ENCODE results near the gene PHEX.

PHEX gene

GRCh38 chrX:22012051-22012450, 20.1 kb upstream of the PHEX start:
- ATAC-seq (ENCODE audit: insufficient read depth, low read depth), result no peak
- Histone ChIP-seq H3K4me2 (ENCODE audit: insufficient read depth, low read length) (no peak overlapping the region), H3K9me3 (ENCODE audit: insufficient read depth, low read length, severe bottlenecking) (no peaks in the 10 kb centered on the region), H3K27ac (ENCODE audit: low read length) (no peak overlapping the region), H4K20me1 (ENCODE audit: insufficient read depth, low read length) (no peaks in the 10 kb centered on the region), H3K9ac (ENCODE audit: low read depth, low read length) (no peak overlapping the region), H3K36me3 (ENCODE audit: insufficient read depth, low read length) (no peaks in the 10 kb centered on the region), H3K4me1 (ENCODE audit: insufficient read depth, low read length) (no peaks in the 10 kb centered on the region), H3K4me3 (ENCODE audit: low read depth in 1 of 2, low read length in 2 of 2) (no peak overlapping the region), H3K79me2 (ENCODE audit: insufficient read depth, low read length) (no peaks in the 10 kb centered on the region), H3K27me3 (ENCODE audit: insufficient read depth, low read length, poor library complexity) (no peaks in the 10 kb centered on the region), H2AFZ (ENCODE audit: low read depth, low read length) (no peak overlapping the region)
- DNase-seq, result no peak
- TF ChIP-seq EZH2 (IDR thresholded peaks at IDR 0.05; ENCODE audit: borderline replicate concordance, low read depth, low read length, severe bottlenecking), result no peak
- TF ChIP-seq, protein P1, sequence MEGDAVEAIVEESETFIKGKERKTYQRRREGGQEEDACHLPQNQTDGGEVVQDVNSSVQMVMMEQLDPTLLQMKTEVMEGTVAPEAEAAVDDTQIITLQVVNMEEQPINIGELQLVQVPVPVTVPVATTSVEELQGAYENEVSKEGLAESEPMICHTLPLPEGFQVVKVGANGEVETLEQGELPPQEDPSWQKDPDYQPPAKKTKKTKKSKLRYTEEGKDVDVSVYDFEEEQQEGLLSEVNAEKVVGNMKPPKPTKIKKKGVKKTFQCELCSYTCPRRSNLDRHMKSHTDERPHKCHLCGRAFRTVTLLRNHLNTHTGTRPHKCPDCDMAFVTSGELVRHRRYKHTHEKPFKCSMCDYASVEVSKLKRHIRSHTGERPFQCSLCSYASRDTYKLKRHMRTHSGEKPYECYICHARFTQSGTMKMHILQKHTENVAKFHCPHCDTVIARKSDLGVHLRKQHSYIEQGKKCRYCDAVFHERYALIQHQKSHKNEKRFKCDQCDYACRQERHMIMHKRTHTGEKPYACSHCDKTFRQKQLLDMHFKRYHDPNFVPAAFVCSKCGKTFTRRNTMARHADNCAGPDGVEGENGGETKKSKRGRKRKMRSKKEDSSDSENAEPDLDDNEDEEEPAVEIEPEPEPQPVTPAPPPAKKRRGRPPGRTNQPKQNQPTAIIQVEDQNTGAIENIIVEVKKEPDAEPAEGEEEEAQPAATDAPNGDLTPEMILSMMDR (IDR thresholded peaks at IDR 0.05; ENCODE audit: borderline replicate concordance, extremely low read depth, low read length, poor library complexity, severe bottlenecking), result no peak

DNA sequence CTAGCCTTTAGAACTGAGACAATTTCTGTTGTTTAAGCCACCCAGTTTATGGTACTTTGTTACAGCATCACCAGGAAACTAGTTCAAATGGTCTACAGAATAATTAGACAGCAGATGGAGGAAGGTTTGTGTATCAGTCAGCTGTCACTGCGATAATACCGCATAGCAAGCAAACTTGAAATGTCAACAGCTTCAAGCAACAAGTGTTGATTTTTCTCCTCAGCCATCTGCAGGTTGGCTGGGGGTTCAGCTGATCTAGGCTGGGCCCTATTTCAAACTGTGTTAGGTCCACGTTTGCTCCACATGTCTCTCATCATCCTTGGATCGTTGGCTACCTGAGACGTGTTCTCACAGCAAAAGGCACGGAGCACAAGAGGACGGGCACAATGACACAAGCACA, 19.2 kb upstream of the PHEX start:
- no peaks in the 10 kb centered on the region for H3K79me2 ChIP-seq (ENCODE audit: insufficient read depth, low read length)

DNA sequence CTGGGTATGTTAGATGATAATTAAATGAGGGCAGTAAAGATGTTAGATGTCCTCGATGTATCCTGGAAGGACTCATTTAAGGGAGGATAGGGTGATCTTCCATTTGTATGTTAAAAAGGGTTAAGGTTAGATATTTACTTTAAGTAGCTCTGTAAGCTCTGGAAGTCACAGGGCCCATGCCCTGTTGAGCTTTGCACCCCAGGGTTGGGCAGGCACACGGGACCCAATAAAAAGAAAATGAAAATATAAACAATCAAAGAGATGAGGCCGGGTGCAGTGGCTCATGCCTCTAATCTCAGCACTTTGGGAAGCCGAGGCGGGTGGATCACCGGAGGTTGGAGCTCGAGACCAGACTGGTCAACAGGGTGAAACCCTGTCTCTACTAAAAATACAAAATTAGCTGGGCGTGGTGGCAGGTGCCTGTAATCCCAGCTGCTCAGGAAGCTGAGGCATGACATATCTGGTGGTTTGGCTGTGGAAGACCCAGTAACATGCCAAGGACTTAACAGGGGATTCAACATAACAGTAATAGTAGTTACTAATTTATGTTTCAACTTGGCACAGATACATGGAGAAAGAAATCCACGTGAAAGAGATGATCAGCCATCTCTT, 16.9 kb upstream of the PHEX start:
- no peak overlapping the region for H2AFZ ChIP-seq (ENCODE audit: low read depth, low read length)
- no peak overlapping the region for H3K9ac ChIP-seq (ENCODE audit: low read depth, low read length)
- H3K4me3 ChIP-seq (ENCODE audit: low read depth in 1 of 2, low read length in 2 of 2), result no peak overlapping the region
- no peak overlapping the region for H3K27ac ChIP-seq (ENCODE audit: low read length)
- H3K4me2 ChIP-seq (ENCODE audit: insufficient read depth, low read length), result no peak overlapping the region
- H4K20me1 ChIP-seq (ENCODE audit: insufficient read depth, low read length), result no peaks in the 10 kb centered on the region
- TF ChIP-seq EZH2 (IDR thresholded peaks at IDR 0.05; ENCODE audit: borderline replicate concordance, low read depth, low read length, severe bottlenecking), result no peak
- TF ChIP-seq, protein P1 (IDR thresholded peaks at IDR 0.05; ENCODE audit: borderline replicate concordance, extremely low read depth, low read length, poor library complexity, severe bottlenecking), result no peak
- no peaks in the 10 kb centered on the region for H3K79me2 ChIP-seq (ENCODE audit: insufficient read depth, low read length)
- no peaks in the 10 kb centered on the region for H3K36me3 ChIP-seq (ENCODE audit: insufficient read depth, low read length)
- no peaks in the 10 kb centered on the region for H3K27me3 ChIP-seq (ENCODE audit: insufficient read depth, low read length, poor library complexity)
- DNase-seq (no peak), ATAC-seq (ENCODE audit: insufficient read depth, low read depth) (no peak)
- H3K4me1 ChIP-seq (ENCODE audit: insufficient read depth, low read length), result no peaks in the 10 kb centered on the region
- H3K9me3 ChIP-seq (ENCODE audit: insufficient read depth, low read length, severe bottlenecking), result no peaks in the 10 kb centered on the region

More for the DNA sequence above, 19.2 kb upstream of the PHEX start:
- H3K4me2 ChIP-seq (ENCODE audit: insufficient read depth, low read length), result no peak overlapping the region
- ATAC-seq (ENCODE audit: insufficient read depth, low read depth) (no peak), DNase-seq (no peak)
- H3K9ac ChIP-seq (ENCODE audit: low read depth, low read length), result no peak overlapping the region
- no peaks in the 10 kb centered on the region for H3K4me1 ChIP-seq (ENCODE audit: insufficient read depth, low read length)
- no peak for TF ChIP-seq EZH2 (IDR thresholded peaks at IDR 0.05; ENCODE audit: borderline replicate concordance, low read depth, low read length, severe bottlenecking)
- TF ChIP-seq, protein P1 (IDR thresholded peaks at IDR 0.05; ENCODE audit: borderline replicate concordance, extremely low read depth, low read length, poor library complexity, severe bottlenecking), result no peak
- no peak overlapping the region for H3K27ac ChIP-seq (ENCODE audit: low read length)
- no peaks in the 10 kb centered on the region for H4K20me1 ChIP-seq (ENCODE audit: insufficient read depth, low read length)
- H2AFZ ChIP-seq (ENCODE audit: low read depth, low read length), result no peak overlapping the region
- H3K4me3 ChIP-seq (ENCODE audit: low read depth in 1 of 2, low read length in 2 of 2), result no peak overlapping the region
- no peaks in the 10 kb centered on the region for H3K36me3 ChIP-seq (ENCODE audit: insufficient read depth, low read length)
- H3K9me3 ChIP-seq (ENCODE audit: insufficient read depth, low read length, severe bottlenecking), result no peaks in the 10 kb centered on the region
- H3K27me3 ChIP-seq (ENCODE audit: insufficient read depth, low read length, poor library complexity), result no peaks in the 10 kb centered on the region
